ENCODE results near the gene NUCB1. TPM values are rescaled to one million over a fixed set of nuclear protein-coding genes. Genes with fewer than 3 reads are reported as not detected.
"Not testable (repeated sequence)": the region's sequence is repeated elsewhere in the genome, so short reads cannot be mapped to it uniquely, and the experiment has no call there.

Gene NUCB1
- total RNA-seq: 246 TPM
- long read RNA-seq, transcript NUCB1-201 (13 exons, 2,668 nt): major isoform, 319 of 402 reads
- long read RNA-seq, partial matches to known transcripts: 66 of 402 reads
- long read RNA-seq, other reads (novel, unspliced or antisense): 17 of 402 reads

GRCh38 chr19:48899781-48900476, at the start of gene NUCB1:
Gene NUCB1 (plus strand): TSS chr19:48900312. CDS start chr19:48900797, 485 bp downstream.
- ATAC-seq: peak; percentile 98
- peak; percentile 99 for DNase-seq (ENCODE audit: missing footprints)
- intact Hi-C loops (cut with DNase I): loop anchor here (2.0 to 5.0 kb wide), 2 partner anchors 25 to 52 kb away; partner anchors contain the start of gene BAX

- intact Hi-C loops (cut with DNase I): no loop called here
- ATAC-seq: no peak
- no peak for DNase-seq (ENCODE audit: missing footprints)
Measured at GRCh38 chr19:48852292-48852691, 47.8 kb upstream of the NUCB1 start.

GRCh38 chr19:48853483-48853882, 46.6 kb upstream of the NUCB1 start:
- intact Hi-C loops (cut with DNase I): no loop called here
- no peak for ATAC-seq
- no peak for DNase-seq (ENCODE audit: missing footprints)

GRCh38 chr19:48854103-48854502, 46.0 kb upstream of the NUCB1 start:
- ATAC-seq: no peak
- intact Hi-C loops (cut with DNase I): no loop called here
- no peak for DNase-seq (ENCODE audit: missing footprints)

GRCh38 chr19:48856921-48857320, 43.2 kb upstream of the NUCB1 start:
- no peak for ATAC-seq
- intact Hi-C loops (cut with DNase I): no loop called here
- DNase-seq (ENCODE audit: missing footprints): no peak

- DNase-seq (ENCODE audit: missing footprints) (no peak), ATAC-seq (peak; percentile 3)
- intact Hi-C loops (cut with DNase I): no loop called here
Measured at GRCh38 chr19:48858984-48859710, 41.0 kb upstream of the NUCB1 start.

GRCh38 chr19:48859711-48860572, 40.2 kb upstream of the NUCB1 start:
- intact Hi-C loops (cut with DNase I): no loop called here
- ATAC-seq: peak; percentile 43
- DNase-seq (ENCODE audit: missing footprints): no peak

- no peak for ATAC-seq
- no peak for DNase-seq (ENCODE audit: missing footprints)
- intact Hi-C loops (cut with DNase I): no loop called here
Measured at GRCh38 chr19:48861313-48861712, 38.8 kb upstream of the NUCB1 start.

- DNase-seq (ENCODE audit: missing footprints): no peak
- intact Hi-C loops (cut with DNase I): no loop called here
- no peak for ATAC-seq
Measured at GRCh38 chr19:48862827-48863226, 37.3 kb upstream of the NUCB1 start.

- no peak for DNase-seq (ENCODE audit: missing footprints)
- ATAC-seq: no peak
- intact Hi-C loops (cut with DNase I): no loop called here
Measured at GRCh38 chr19:48866692-48867091, 33.4 kb upstream of the NUCB1 start.

GRCh38 chr19:48867123-48867745, 32.9 kb upstream of the NUCB1 start:
- intact Hi-C loops (cut with DNase I): no loop called here
- DNase-seq (ENCODE audit: missing footprints) (no peak), ATAC-seq (no peak)

GRCh38 chr19:48867746-48868113, 32.4 kb upstream of the NUCB1 start:
- DNase-seq (ENCODE audit: missing footprints): no peak
- intact Hi-C loops (cut with DNase I): no loop called here
- ATAC-seq: no peak

GRCh38 chr19:48868114-48868886, 31.8 kb upstream of the NUCB1 start, which contains the start of gene PLEKHA4:
Gene PLEKHA4 (minus strand): TSS chr19:48868617. CDS start chr19:48867620, 997 bp downstream.
- intact Hi-C loops (cut with DNase I): no loop called here
- ATAC-seq (peak; percentile 40), DNase-seq (ENCODE audit: missing footprints) (peak; percentile 90)

- no peak for DNase-seq (ENCODE audit: missing footprints)
- no peak for ATAC-seq
- intact Hi-C loops (cut with DNase I): no loop called here
Measured at GRCh38 chr19:48870048-48870447, 30.1 kb upstream of the NUCB1 start.

GRCh38 chr19:48871471-48872181, 28.5 kb upstream of the NUCB1 start:
- intact Hi-C loops (cut with DNase I): loop anchor here (2.0 kb wide), 1 partner anchor 93 kb away; the partner anchor contains the start of gene FTL
- ATAC-seq; DNase-seq (ENCODE audit: missing footprints): not testable (repeated sequence)

- ATAC-seq: peak; percentile 74
- intact Hi-C loops (cut with DNase I): loop anchor here (2.0 kb wide), 1 partner anchor 92 kb away; the partner anchor contains the start of gene FTL
- DNase-seq (ENCODE audit: missing footprints): peak; percentile 98
Measured at GRCh38 chr19:48872182-48872883, 27.8 kb upstream of the NUCB1 start, which contains the start of gene PPP1R15A. Gene PPP1R15A (plus strand): TSS chr19:48872421. CDS start chr19:48873234, 813 bp downstream.
